Fibroblast of lung (primary cell): ENCODE data around the gene RNF180.

Experiments used
- EZH2 ChIP-seq: IDR thresholded peaks from 2 replicates; pipeline ENCODE4 v1.5.1; 2012; ENCODE audit warnings: low read length, control low read depth, mild to moderate bottlenecking; ENCODE audit errors: missing control alignments
- TF ChIP-seq, protein P1 (sequence below), 2 donors: IDR thresholded peaks in 1 of 2; conservative IDR thresholded peaks in 1 of 2; 1 replicate in 1 of 2; 2 replicates in 1 of 2; pipeline ENCODE4 v1.5.1; 2011 to 2012; ENCODE audit warnings: low read length in 2 of 2, control low read depth in 1 of 2, inconsistent platforms in 1 of 2, low read depth in 1 of 2, mild to moderate bottlenecking in 1 of 2

DNA sequence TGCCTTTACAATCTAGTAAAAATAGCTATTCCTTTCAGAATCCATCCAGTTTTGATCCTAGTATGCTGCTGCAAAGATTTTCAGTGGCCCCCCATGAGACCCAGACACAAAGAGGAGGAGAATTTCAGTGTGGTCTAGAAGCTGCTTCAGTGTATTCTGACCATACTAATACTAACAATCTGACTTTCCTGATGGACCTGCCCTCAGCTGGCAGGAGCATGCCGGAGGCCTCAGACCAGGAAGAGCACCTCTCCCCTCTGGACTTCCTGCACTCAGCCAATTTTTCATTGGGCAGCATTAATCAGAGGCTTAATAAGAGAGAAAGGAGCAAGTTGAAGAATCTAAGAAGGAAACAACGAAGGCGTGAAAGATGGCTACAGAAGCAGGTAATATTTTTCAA lies 48.5 kb downstream of the RNF180 start:
- TF ChIP-seq, protein P1, sequence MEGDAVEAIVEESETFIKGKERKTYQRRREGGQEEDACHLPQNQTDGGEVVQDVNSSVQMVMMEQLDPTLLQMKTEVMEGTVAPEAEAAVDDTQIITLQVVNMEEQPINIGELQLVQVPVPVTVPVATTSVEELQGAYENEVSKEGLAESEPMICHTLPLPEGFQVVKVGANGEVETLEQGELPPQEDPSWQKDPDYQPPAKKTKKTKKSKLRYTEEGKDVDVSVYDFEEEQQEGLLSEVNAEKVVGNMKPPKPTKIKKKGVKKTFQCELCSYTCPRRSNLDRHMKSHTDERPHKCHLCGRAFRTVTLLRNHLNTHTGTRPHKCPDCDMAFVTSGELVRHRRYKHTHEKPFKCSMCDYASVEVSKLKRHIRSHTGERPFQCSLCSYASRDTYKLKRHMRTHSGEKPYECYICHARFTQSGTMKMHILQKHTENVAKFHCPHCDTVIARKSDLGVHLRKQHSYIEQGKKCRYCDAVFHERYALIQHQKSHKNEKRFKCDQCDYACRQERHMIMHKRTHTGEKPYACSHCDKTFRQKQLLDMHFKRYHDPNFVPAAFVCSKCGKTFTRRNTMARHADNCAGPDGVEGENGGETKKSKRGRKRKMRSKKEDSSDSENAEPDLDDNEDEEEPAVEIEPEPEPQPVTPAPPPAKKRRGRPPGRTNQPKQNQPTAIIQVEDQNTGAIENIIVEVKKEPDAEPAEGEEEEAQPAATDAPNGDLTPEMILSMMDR (conservative IDR thresholded peaks at IDR 0.05 in 1 of 2, IDR thresholded peaks at IDR 0.05 in 1 of 2; ENCODE audit: low read depth in 1 of 2, low read length in 2 of 2), result no peak
- no peak for TF ChIP-seq EZH2
